Measurements from ENCODE around the gene UBE2E2.

UBE2E2 gene

GRCh38 chr3:23533996-23534395 is 330.9 kb downstream of the UBE2E2 start:
- Mint-ChIP-seq H3K4me1 (no peaks in the 10 kb centered on the region), H3K27ac (no peak overlapping the region), H3K27me3 (no peaks in the 10 kb centered on the region), H3K9me3 (no peaks in the 10 kb centered on the region), H3K4me3 (no peak overlapping the region), H3K36me3 (no peaks in the 10 kb centered on the region)
- CTCF ChIA-PET = no interaction called here
- no peak for DNase-seq

DNA sequence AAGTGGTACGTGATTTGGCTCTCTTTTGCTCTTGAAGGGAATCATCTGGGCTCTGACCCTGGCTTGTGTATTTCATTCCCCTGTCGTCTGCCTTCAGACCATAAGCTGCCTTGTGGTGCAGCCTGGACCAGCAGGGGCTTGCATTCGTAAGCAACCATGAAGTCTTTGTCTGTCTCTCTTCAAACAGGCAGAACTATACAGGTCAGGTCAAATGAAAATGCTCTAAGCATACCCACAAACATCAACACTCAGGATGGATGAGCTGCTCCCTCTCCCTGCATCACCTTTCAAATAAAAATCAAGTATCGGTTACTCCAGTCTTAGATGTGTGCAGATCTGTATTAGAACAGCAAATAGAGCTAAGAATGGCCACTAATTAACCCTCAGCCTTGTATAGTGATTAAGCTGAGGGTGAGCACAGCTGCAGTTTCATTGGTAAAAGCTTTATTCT is 334.0 kb downstream of the UBE2E2 start:
- CTCF ChIA-PET = no interaction called here

GRCh38 chr3:23539185-23539584 is 336.1 kb downstream of the UBE2E2 start:
- CTCF ChIA-PET = no interaction called here
- Mint-ChIP-seq H3K27me3 (no peaks in the 10 kb centered on the region), H3K27ac (no peak overlapping the region), H3K36me3 (no peaks in the 10 kb centered on the region), H3K9me3 (no peaks in the 10 kb centered on the region), H3K4me3 (no peak overlapping the region), H3K4me1 (no peaks in the 10 kb centered on the region)
- no peak for DNase-seq

More for the DNA sequence above, 334.0 kb downstream of the UBE2E2 start:
- H3K36me3 Mint-ChIP-seq = no peaks in the 10 kb centered on the region
- H3K27me3 Mint-ChIP-seq = no peaks in the 10 kb centered on the region
- DNase-seq = no peak
- H3K9me3 Mint-ChIP-seq = no peaks in the 10 kb centered on the region
- no peak overlapping the region for H3K27ac Mint-ChIP-seq
- H3K4me3 Mint-ChIP-seq = no peak overlapping the region
- no peaks in the 10 kb centered on the region for H3K4me1 Mint-ChIP-seq

DNA sequence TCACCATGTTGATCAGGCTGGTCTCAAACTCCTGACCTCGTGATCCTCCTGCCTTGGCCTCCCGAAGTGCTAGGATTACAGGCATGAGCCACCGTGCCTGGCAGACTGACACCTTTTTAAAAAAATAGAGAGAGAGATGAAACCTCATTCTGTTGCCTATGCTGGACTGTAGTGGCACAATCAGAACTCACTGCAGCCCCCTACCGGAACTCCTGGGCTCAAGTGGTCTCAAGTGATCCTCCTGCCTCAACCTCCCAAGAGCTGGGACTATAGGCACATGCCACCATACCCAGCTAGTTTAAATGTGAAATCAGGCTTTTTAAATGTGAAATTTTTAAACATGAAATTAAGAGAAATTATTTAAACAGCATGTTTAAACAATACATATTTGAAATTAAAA is 337.5 kb downstream of the UBE2E2 start:
- H3K36me3 Mint-ChIP-seq = no peaks in the 10 kb centered on the region

GRCh38 chr3:23542079-23542478 is 339.0 kb downstream of the UBE2E2 start:
- no peak for DNase-seq
- Mint-ChIP-seq H3K4me3 (no peak overlapping the region), H3K27me3 (no peaks in the 10 kb centered on the region), H3K4me1 (no peaks in the 10 kb centered on the region), H3K27ac (no peak overlapping the region), H3K36me3 (no peaks in the 10 kb centered on the region), H3K9me3 (no peaks in the 10 kb centered on the region)
- CTCF ChIA-PET = no interaction called here

More for the DNA sequence above, 337.5 kb downstream of the UBE2E2 start:
- Mint-ChIP-seq H3K27ac (no peak overlapping the region), H3K9me3 (no peaks in the 10 kb centered on the region), H3K4me3 (no peak overlapping the region), H3K4me1 (no peaks in the 10 kb centered on the region), H3K27me3 (no peaks in the 10 kb centered on the region)
- no peak for DNase-seq
- CTCF ChIA-PET = no interaction called here

DNA sequence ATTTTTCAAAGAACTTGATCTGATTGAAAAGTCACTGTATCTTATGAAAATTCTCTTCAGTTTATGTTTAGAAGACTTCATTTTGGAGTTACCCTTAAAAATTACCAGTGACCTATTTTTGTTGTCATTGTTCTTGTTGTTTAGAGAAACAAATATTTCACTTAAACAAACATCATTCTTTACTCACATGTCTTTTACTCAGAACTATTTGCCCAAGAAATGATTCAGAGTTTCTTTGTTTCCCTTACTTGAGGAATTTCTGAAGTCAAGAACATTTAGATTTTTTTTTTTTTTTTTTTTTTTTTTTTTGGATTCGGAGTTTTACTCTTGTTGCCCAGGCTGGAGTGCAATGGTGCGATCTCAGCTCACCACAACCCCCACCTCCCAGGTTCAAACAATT is 343.1 kb downstream of the UBE2E2 start:
- Mint-ChIP-seq H3K4me1 (no peaks in the 10 kb centered on the region), H3K27me3 (no peaks in the 10 kb centered on the region), H3K36me3 (no peaks in the 10 kb centered on the region), H3K27ac (no peak overlapping the region), H3K9me3 (no peaks in the 10 kb centered on the region), H3K4me3 (no peak overlapping the region)
- DNase-seq = no peak
- CTCF ChIA-PET = no interaction called here

DNA sequence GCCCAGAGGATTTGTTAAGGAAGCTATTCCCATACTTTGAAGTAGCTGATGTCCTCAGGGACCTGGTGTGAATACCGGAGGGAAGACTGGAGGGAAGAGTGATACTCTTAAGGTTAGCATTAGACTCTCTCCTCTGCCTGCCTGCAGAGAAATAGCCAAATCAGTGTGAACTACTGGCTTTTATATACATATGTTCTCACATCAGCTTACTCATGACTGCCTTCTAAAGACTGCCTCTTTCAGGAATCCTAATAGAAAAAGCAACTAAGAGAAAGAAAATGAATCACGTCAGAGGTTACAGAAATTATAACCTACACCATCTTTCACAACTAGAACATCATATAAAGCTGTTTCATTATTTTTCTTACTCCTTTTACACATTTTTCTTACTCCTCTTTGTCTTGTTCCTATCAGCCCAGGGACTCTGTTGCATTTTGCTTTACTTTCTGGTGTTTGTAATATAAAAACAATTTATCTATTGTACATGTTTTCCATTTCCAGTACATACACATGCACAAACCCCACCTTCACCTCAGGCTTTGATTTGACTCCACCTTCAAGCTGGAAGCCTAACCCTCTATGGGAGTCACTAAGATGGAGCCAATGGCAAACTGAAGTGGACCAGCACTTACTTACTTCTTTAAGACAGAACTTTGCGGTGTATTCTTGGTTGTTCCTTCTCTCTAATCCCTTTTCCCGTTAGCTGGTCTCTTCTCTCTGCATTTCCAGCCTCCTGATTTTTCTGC is 345.0 kb downstream of the UBE2E2 start:
- CTCF ChIA-PET = no interaction called here
- no peaks in the 10 kb centered on the region for H3K9me3 Mint-ChIP-seq
- no peak overlapping the region for H3K4me3 Mint-ChIP-seq

GRCh38 chr3:23548706-23549105 is 345.6 kb downstream of the UBE2E2 start:
- CTCF ChIA-PET = no interaction called here
- Mint-ChIP-seq H3K27ac (no peak overlapping the region), H3K4me1 (no peaks in the 10 kb centered on the region)

More for the DNA sequence above, 345.0 kb downstream of the UBE2E2 start:
- Mint-ChIP-seq H3K27me3 (no peaks in the 10 kb centered on the region), H3K36me3 (no peaks in the 10 kb centered on the region), H3K27ac (no peak overlapping the region), H3K4me1 (no peaks in the 10 kb centered on the region)
- DNase-seq = no peak

GRCh38 chr3:23549148-23549910 is 346.2 kb downstream of the UBE2E2 start:
- no peak overlapping the region for H3K4me3 Mint-ChIP-seq
- no peaks in the 10 kb centered on the region for H3K27me3 Mint-ChIP-seq
- H3K4me1 Mint-ChIP-seq = no peaks in the 10 kb centered on the region
- H3K9me3 Mint-ChIP-seq = no peaks in the 10 kb centered on the region
- CTCF ChIA-PET = no interaction called here
- H3K36me3 Mint-ChIP-seq = no peaks in the 10 kb centered on the region
- DNase-seq = no peak
- H3K27ac Mint-ChIP-seq = no peak overlapping the region

More at GRCh38 chr3:23548706-23549105, 345.6 kb downstream of the UBE2E2 start:
- DNase-seq = no peak
- Mint-ChIP-seq H3K9me3 (no peaks in the 10 kb centered on the region), H3K36me3 (no peaks in the 10 kb centered on the region), H3K27me3 (no peaks in the 10 kb centered on the region), H3K4me3 (no peak overlapping the region)

- DNase-seq = no peak
- no peak overlapping the region for H3K4me3 Mint-ChIP-seq
- no peaks in the 10 kb centered on the region for H3K4me1 Mint-ChIP-seq
- no peaks in the 10 kb centered on the region for H3K36me3 Mint-ChIP-seq
- CTCF ChIA-PET = no interaction called here
- no peaks in the 10 kb centered on the region for H3K9me3 Mint-ChIP-seq
- H3K27ac Mint-ChIP-seq = no peak overlapping the region
- no peaks in the 10 kb centered on the region for H3K27me3 Mint-ChIP-seq
Measured at GRCh38 chr3:23550402-23550801, 347.3 kb downstream of the UBE2E2 start.

DNA sequence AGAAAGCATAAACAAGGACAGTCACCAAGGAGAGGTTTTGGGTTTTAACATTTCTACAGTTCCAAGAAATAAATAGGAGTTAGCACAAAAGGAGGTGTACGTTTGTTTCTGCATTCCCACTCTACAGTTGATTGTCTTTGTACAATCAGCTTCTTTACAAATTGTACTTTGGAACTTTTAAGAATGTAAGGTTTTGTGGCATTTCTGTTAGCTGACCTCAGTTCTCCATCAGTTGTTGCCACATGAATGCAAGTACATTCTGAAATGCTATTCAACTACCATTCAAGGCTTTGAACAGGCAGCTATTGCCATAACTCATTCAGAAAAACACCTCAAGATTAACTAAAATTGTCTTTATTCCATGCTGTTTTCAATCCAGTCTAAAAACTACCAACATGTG is 349.4 kb downstream of the UBE2E2 start:
- no peak for DNase-seq
- H3K27ac Mint-ChIP-seq = no peak overlapping the region
- no peak overlapping the region for H3K4me3 Mint-ChIP-seq
- H3K27me3 Mint-ChIP-seq = no peaks in the 10 kb centered on the region
- CTCF ChIA-PET = no interaction called here
- no peaks in the 10 kb centered on the region for H3K4me1 Mint-ChIP-seq
- no peaks in the 10 kb centered on the region for H3K36me3 Mint-ChIP-seq
- H3K9me3 Mint-ChIP-seq = no peaks in the 10 kb centered on the region

DNA sequence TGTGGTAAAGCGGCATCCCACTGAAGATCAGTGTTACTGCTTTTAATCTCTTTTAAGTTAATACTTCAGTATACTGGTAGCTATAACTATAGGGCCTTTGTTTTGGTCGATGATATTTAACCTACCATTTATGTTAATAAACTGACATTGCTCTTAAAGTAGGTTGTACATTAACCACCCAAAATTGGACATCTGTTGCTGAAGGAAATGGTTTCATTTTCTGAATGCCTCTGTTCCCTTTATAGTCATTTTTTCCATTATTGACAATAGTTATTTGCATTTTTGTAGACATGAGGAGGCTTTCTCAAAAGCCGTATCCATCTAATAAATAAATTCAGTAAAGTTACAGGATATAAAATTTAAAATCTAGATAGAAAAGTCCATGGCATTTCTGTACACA is 350.2 kb downstream of the UBE2E2 start:
- Mint-ChIP-seq H3K27ac (no peak overlapping the region), H3K4me1 (no peaks in the 10 kb centered on the region), H3K9me3 (no peaks in the 10 kb centered on the region), H3K36me3 (no peaks in the 10 kb centered on the region), H3K27me3 (no peaks in the 10 kb centered on the region), H3K4me3 (no peak overlapping the region)
- CTCF ChIA-PET = no interaction called here
- no peak for DNase-seq

DNA sequence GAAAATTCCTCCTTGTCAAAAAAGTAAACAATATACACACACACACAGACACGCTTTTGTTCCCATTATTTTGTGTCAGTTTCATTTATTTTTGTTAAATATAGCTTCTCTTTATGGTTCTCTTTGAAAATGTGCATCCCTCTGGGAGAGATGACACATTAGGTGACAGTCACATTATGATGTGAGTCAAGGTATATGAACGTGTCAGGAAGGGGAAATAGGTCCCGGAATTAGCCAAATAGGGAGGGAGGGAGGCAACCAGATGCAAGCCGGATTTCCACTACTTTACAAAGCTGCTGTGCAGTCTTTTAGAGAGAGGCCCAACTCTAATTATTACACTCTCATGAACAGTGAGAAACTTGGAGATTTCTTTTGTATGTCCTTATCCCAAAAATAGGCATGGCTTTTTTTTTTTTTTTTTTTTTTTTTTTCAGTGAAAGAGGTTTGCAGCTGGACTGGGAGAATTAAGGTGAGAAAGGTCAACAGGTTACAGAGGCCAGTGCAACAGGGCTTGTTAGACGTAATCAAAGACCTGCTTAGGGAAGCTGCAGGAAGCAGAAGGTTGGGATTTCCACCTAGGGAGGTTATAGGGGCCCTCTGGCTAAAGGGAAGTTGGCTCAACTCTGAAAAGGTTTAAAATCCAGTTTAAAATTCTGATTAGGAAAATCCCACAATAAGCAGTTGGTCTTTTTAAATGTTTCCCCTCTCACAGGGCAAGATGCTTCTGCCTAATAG is 362.1 kb downstream of the UBE2E2 start:
- CTCF ChIA-PET = no interaction called here
- no peak for DNase-seq
- peaks cover 1% of the 10 kb centered on the region for H3K36me3 Mint-ChIP-seq
- H3K4me1 Mint-ChIP-seq = no peaks in the 10 kb centered on the region
- H3K27ac Mint-ChIP-seq = no peak overlapping the region
- H3K9me3 Mint-ChIP-seq = peaks cover 1% of the 10 kb centered on the region
- no peaks in the 10 kb centered on the region for H3K27me3 Mint-ChIP-seq
- no peak overlapping the region for H3K4me3 Mint-ChIP-seq

- Mint-ChIP-seq H3K27me3 (no peaks in the 10 kb centered on the region), H3K4me3 (no peak overlapping the region), H3K27ac (no peak overlapping the region), H3K4me1 (no peaks in the 10 kb centered on the region), H3K9me3 (no peaks in the 10 kb centered on the region), H3K36me3 (peaks cover 1% of the 10 kb centered on the region)
- no peak for DNase-seq
- CTCF ChIA-PET = no interaction called here
Measured at GRCh38 chr3:23566499-23566898, 363.4 kb downstream of the UBE2E2 start.

DNA sequence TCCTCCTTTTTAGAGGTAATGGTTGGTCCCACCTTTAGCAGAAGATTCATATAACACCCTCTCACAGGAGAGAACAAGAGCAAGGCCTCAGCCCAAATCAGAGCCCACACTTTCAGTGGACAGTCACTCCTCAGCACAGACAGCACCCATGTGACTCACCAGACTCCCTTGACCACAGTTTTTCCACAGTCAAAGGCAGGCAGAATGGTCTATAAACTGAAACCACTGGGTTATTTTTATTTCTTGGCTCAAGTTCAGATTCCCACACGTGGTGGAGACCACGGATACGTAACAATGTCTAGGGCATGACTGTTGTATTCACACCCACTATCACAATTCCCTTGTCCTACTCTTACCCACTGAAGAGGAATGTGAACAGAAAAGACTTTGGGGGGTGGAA is 364.8 kb downstream of the UBE2E2 start:
- Mint-ChIP-seq H3K27me3 (no peaks in the 10 kb centered on the region), H3K36me3 (peaks cover 1% of the 10 kb centered on the region), H3K4me3 (no peak overlapping the region), H3K9me3 (no peaks in the 10 kb centered on the region), H3K4me1 (no peaks in the 10 kb centered on the region), H3K27ac (no peak overlapping the region)
- DNase-seq = no peak
- CTCF ChIA-PET = no interaction called here
